GM12878 (cell line): ENCODE data around the gene MTHFD2. TPM values are rescaled to one million over a fixed set of nuclear protein-coding genes. Genes with fewer than 3 reads are reported as not detected.
"Not testable (repeated sequence)": the region's sequence is repeated elsewhere in the genome, so short reads cannot be mapped to it uniquely, and the experiment has no call there.

Source experiments
- ATAC-seq: fragments of 200-7000 bp; cut with Tn5 transposase; 3 replicates; pipeline ENCODE4 v1.9.1; 2020; ENCODE audit warnings: mild to moderate bottlenecking, moderate library complexity
- BruUV-seq: library from RNA; stranded (reverse); fragments of 400-500 nt; replicated peaks from 2 replicates; lab custom pipeline; 2021; lab: Mats Ljungman, UMichigan
- CTCF ChIA-PET: fragments of 300-600 bp; sonication (Branson Sonifier 250); formaldehyde crosslinking; extraction: SDS; loops from one replicate; lab custom pipeline; 2021; ENCODE audit warnings: inconsistent platforms; lab: Yijun Ruan, JAX
- POLR2A ChIA-PET: fragments of 350-600 bp; formaldehyde crosslinking; extraction: SDS; loops from one replicate; lab custom pipeline; 2021; ENCODE audit warnings: inconsistent platforms; lab: Charles Lee
- RAD21 ChIA-PET: fragments of 300-600 bp; sonication (Branson Sonifier 250); formaldehyde crosslinking; loops from one replicate; lab custom pipeline; 2023; ENCODE audit warnings: antibody characterized with exemption; ENCODE audit not compliant: unreplicated experiment; lab: Charles Lee
- SMC1A ChIA-PET: fragments of 300-600 bp; sonication (Branson Sonifier 250); formaldehyde crosslinking; loops from one replicate; lab custom pipeline; 2023; ENCODE audit not compliant: unreplicated experiment, uncharacterized antibody; lab: Charles Lee
- DNase-seq: peaks from one replicate; pipeline ENCODE4 v3.0.0-alpha.2; 2011; ENCODE audit warnings: low read depth, low spot score
- FAIRE-seq: peaks from 3 replicates; lab custom pipeline; 2011; peaks lifted over from hg19 to GRCh38; lab: Jason Lieb, UNC
- H2AFZ ChIP-seq: 2 replicates; pipeline ENCODE4 v1.6.0; 2011; ENCODE audit warnings: low read depth, low read length, control low read depth; ENCODE audit not compliant: control insufficient read depth
- H3K27ac ChIP-seq: 2 replicates; pipeline ENCODE4 v1.5.1; 2011; ENCODE audit warnings: control low read depth; ENCODE audit not compliant: control insufficient read depth, insufficient read depth
- H3K27me3 ChIP-seq, 2 experiments: replicated peaks in 1 of 2; 2 replicates each; pipeline versions ENCODE4 v1.6.0 to v1.6.1; 2011; ENCODE audit warnings: low read length in 1 of 2; ENCODE audit not compliant: control insufficient read depth in 2 of 2, insufficient read depth in 2 of 2
- H3K36me3 ChIP-seq, 2 experiments: 2 replicates each; pipeline ENCODE4 v1.5.1; 2011; ENCODE audit warnings: low read length in 1 of 2; ENCODE audit not compliant: control insufficient read depth in 2 of 2, insufficient read depth in 2 of 2
- H3K4me1 ChIP-seq: 2 replicates; pipeline ENCODE4 v1.6.1; 2011; ENCODE audit warnings: mild to moderate bottlenecking, low read length, moderate library complexity, mixed read lengths; ENCODE audit not compliant: control insufficient read depth, insufficient read depth
- H3K4me2 ChIP-seq: 2 replicates; pipeline ENCODE4 v1.6.0; 2011; ENCODE audit warnings: control low read depth; ENCODE audit not compliant: control insufficient read depth, insufficient read depth
- H3K4me3 ChIP-seq: fragments of 200-600 bp; sonication (generic); 2 replicates; pipeline ENCODE4 v1.5.1; 2016
- H3K79me2 ChIP-seq: 2 replicates; pipeline ENCODE4 v1.6.0; 2011; ENCODE audit warnings: low read length; ENCODE audit not compliant: control insufficient read depth, insufficient read depth
- H3K9ac ChIP-seq: 2 replicates; pipeline ENCODE4 v1.8.0; 2011; ENCODE audit warnings: low read length, control low read depth, mixed read lengths; ENCODE audit not compliant: control insufficient read depth, insufficient read depth
- H3K9me3 ChIP-seq: replicated peaks from 3 replicates; pipeline ENCODE4 v1.5.1; 2011; ENCODE audit warnings: mild to moderate bottlenecking, low read length; ENCODE audit not compliant: control insufficient read depth, insufficient read depth
- H4K20me1 ChIP-seq: 2 replicates; pipeline ENCODE4 v1.6.0; 2011; ENCODE audit not compliant: control insufficient read depth, insufficient read depth
- SPI1 ChIP-seq: IDR thresholded peaks from 2 replicates; pipeline ENCODE4 v1.6.1; 2011; ENCODE audit warnings: low read depth, mild to moderate bottlenecking, low read length, moderate library complexity, borderline replicate concordance; ENCODE audit not compliant: insufficient read depth
- USF2 ChIP-seq: IDR thresholded peaks from 2 replicates; pipeline ENCODE4 v1.6.1; 2011; ENCODE audit warnings: low read depth, low read length, improper control_type of control experiment, borderline replicate concordance
- WGBS: methylation state at CpG from one replicate; pipeline ENCODE4 v1.1.6; 2016; ENCODE audit warnings: low lambda C conversion rate; ENCODE audit not compliant: insufficient replicate concordance, insufficient coverage; ENCODE audit errors: missing lambda C conversion rate; 5-methylcytosine and 5-hydroxymethylcytosine counted together
- in situ Hi-C: fragments of 300-500 bp; cut with MboI; formaldehyde crosslinking; loops from 9 replicates; pipeline ENCODE4 v1.14.3; 2018; ENCODE audit warnings: mixed read lengths
- intact Hi-C: fragments of 100-400 bp; cut with micrococcal nuclease; formaldehyde crosslinking; loops from one replicate; pipeline ENCODE4 v1.14.2; 2022; ENCODE audit not compliant: unreplicated experiment
- polyA plus RNA-seq, 11 experiments: library from polyadenylated mRNA; depleted of rRNA in 4 of 11; unstranded in 6 of 11; stranded (reverse) in 5 of 11; fragments of >200 nt; fragmentation: Nextera tagmentation in 4 of 11; fragmentation: Illumina TruSeq in 1 of 11; extraction: Ambion mirVana in 4 of 11; extraction: Trizol in 1 of 11; gene quantifications; 1 replicate in 1 of 11; 2 replicates in 10 of 11; pipeline versions ENCODE4 v1.2.1 to v1.2.3, GENCODE V29; 2011 to 2016; ENCODE audit warnings: inconsistent platforms in 2 of 11, missing spikeins in 2 of 11, low read depth in 1 of 11
- total RNA-seq, 4 experiments: library from RNA; depleted of rRNA in 3 of 4; stranded (reverse); fragments of >200 nt in 3 of 4; fragmentation: Illumina TruSeq in 1 of 4; extraction: Trizol in 1 of 4; gene quantifications; 2 replicates each; pipeline versions ENCODE4 v1.2.1 to v1.2.3, GENCODE V29; 2013 to 2021

Gene MTHFD2
- total and polyA plus RNA-seq, 10 of the 15 experiments (the other 5 are each of a cell fraction or from before 2014, with no cell fraction given), result 128 to 292 (median 150) TPM

- no peak for DNase-seq
- H3K79me2 ChIP-seq, result peaks cover 6% of the 10 kb centered on the region
- WGBS, result 100% methylated on average over 3 of the region's 3 CpGs
- peak; percentile 32; the same call in 1 of the 2 replicates for TF ChIP-seq SPI1
- no peak for TF ChIP-seq USF2
- TF ChIP-seq, all 136 proteins: peak for 1
- ChIA-PET SMC1A (interaction anchor here (1.3 to 2.1 kb wide), 2 partner anchors 13 to 92 kb away, joined by 3 to 10 read pairs; no protein-coding TSS in a partner anchor), RAD21 (no interaction called here), CTCF (interaction anchor here (2.4 kb wide), 1 partner anchor 13 kb away, joined by 11 read pairs; the partner anchor contains the start of gene MTHFD2), POLR2A (interaction anchor here (0.7 to 1.3 kb wide), 2 partner anchors 35 to 38 kb away, joined by 7 to 11 read pairs; partner anchors contain the start of gene MOB1A)
- FAIRE-seq, result no peak
- Histone ChIP-seq H3K4me2 (no peak overlapping the region), H3K27ac (no peak overlapping the region; the same call in 1 of the 2 replicates), H3K4me1 (no peaks in the 10 kb centered on the region; the same call in 1 of the 2 replicates), H3K9me3 (no peaks in the 10 kb centered on the region), H2AFZ (no peak overlapping the region), H4K20me1 (no peaks in the 10 kb centered on the region), H3K9ac (no peak overlapping the region), H3K27me3 (no peaks in the 10 kb centered on the region), H3K36me3 (peaks cover 15 to 53% of the 10 kb centered on the region in 2 experiments), H3K4me3 (no peak overlapping the region)
- peak; percentile 75 for ATAC-seq
- intact Hi-C loops (no loop called here), in situ Hi-C loops (no loop called here)
- BruUV-seq, result no TSS peak
Observed at GRCh38 chr2:74212702-74213410, 14.4 kb downstream of the MTHFD2 start.

- H3K36me3 ChIP-seq, result peaks cover 8 to 43% of the 10 kb centered on the region in 2 experiments
- H3K27ac ChIP-seq, H2AFZ ChIP-seq, H3K9ac ChIP-seq, BruUV-seq, H3K4me3 ChIP-seq, H3K4me1 ChIP-seq, intact Hi-C loops, FAIRE-seq, H3K4me2 ChIP-seq, H4K20me1 ChIP-seq, H3K79me2 ChIP-seq, ATAC-seq, in situ Hi-C loops, DNase-seq, H3K27me3 ChIP-seq, H3K9me3 ChIP-seq: not testable (repeated sequence)
- CTCF ChIA-PET, result interaction anchor here (0.6 to 2.0 kb wide), 11 partner anchors 9 to 392 kb away, joined by 3 to 12 read pairs (median 4); no protein-coding TSS in a partner anchor
- RAD21 ChIA-PET, result interaction anchor here (1.1 to 2.9 kb wide), 2 partner anchors 11 to 34 kb away, joined by 3 to 10 read pairs; no protein-coding TSS in a partner anchor
- SMC1A ChIA-PET, result interaction anchor here (0.8 to 1.9 kb wide), 7 partner anchors 8 to 389 kb away, joined by 3 to 11 read pairs (median 3); no protein-coding TSS in a partner anchor
- WGBS, result 89% methylated on average over 6 of the region's 6 CpGs
- POLR2A ChIA-PET, result interaction anchor here (0.7 kb wide), 2 partner anchors 15 to 43 kb away, joined by 3 to 4 read pairs; no protein-coding TSS in a partner anchor
Observed at GRCh38 chr2:74215771-74216170, 17.4 kb downstream of the MTHFD2 start.
